ENCODE results near the gene UCN.

- TF ChIP-seq POLR2AphosphoS5 (IDR thresholded peaks at IDR 0.05; ENCODE audit: borderline replicate concordance, low read depth, low read length) = no peak
- TF ChIP-seq EZH2 (IDR thresholded peaks at IDR 0.05) = no peak
- no peak for TF ChIP-seq FOXP2 (optimal IDR thresholded peaks at IDR 0.05; ENCODE audit: control extremely low read depth, extremely low read length, insufficient read depth)
Measured at GRCh38 chr2:27306136-27306535, 2.1 kb downstream of the UCN start.

All from SK-N-MC (cell line).